Stromal cell of bone marrow (primary cell): ENCODE data around the gene PYDC1.
"Not testable (repeated sequence)": the region's sequence is repeated elsewhere in the genome, so short reads cannot be mapped to it uniquely, and the experiment has no call there.

Experiments used
- DNase-seq: peaks from one replicate; pipeline ENCODE4 v3.0.0-alpha.2; 2012; ENCODE audit warnings: low read depth

The PYDC1 gene

DNA sequence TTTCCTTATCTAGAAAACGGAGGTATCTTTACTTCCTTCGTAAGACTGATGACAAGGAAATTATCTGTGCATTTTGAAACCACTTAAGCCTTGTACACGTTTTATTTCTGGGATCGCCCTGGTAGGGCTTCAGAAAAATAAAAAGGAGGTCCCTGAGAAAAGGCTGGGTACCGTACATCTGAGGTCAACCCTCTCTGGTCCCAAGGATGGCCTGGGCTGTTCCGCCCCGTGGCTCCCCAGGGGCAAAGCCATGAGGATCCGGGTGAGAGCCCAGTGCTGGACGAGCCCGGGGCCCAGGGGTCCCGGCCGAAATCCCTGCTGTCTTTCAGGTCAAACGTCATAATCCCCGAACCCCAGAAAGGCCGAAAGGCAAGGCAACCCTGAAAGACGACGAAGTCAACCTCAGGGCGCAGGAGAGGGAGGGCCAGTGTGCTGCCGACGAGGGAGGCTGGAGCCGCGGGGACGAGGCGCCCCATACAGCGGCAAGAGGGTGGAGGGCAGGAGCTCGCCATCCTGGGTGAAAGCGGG is 37.7 kb downstream of the PYDC1 start:
- DNase-seq = no peak

DNA sequence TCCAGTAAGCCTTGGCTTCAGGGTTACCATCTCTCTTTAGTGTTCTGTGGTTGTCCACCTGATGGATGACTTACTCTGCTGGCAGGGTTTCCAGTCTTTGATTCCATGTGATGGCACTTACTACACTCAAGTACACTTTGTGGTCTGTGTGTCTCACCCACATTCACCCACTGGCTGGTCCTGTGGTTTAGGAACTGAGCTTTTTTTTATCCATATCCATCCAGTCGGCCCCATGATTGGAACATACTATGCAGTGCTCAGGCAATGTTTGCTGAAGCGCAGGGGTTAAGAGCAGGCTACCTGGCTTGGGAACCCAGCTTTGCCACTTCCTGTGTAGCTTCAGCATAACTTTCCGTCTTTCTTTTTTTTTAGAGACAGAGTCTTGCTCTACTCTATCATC is 39.8 kb downstream of the PYDC1 start:
- no peak for DNase-seq

- DNase-seq = not testable (repeated sequence)
Measured at GRCh38 chr16:31170048-31170447, 46.9 kb downstream of the PYDC1 start.

DNA sequence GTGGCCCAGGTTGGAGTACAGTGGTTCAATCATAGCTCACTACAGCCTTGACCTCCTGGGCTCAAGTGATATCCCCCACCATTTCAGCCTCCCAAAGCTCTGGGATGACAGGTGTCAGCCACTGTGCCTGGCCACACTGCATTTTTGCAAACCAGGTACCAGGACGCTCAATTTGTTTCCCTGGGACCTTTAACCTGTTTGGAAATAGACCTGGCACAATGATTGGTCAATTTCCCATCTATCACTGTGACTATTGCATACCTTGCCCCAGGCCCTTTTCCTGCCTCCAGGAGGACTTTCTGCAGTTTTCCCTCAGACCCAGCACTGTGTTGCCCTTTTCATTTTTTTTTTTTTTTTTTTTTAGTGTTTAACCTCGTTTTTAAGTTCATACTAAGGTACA is 48.1 kb downstream of the PYDC1 start:
- DNase-seq = no peak

GRCh38 chr16:31167315-31167714 is 49.6 kb downstream of the PYDC1 start:
- no peak for DNase-seq
